ENCODE results near the gene TNFRSF19. TPM values are rescaled to one million over a fixed set of nuclear protein-coding genes. Genes with fewer than 3 reads are reported as not detected.
"Not testable (repeated sequence)": the region's sequence is repeated elsewhere in the genome, so short reads cannot be mapped to it uniquely, and the experiment has no call there.

Gene TNFRSF19
- total RNA-seq, 1 donor from 2014 or later = 31.3 TPM

DNA sequence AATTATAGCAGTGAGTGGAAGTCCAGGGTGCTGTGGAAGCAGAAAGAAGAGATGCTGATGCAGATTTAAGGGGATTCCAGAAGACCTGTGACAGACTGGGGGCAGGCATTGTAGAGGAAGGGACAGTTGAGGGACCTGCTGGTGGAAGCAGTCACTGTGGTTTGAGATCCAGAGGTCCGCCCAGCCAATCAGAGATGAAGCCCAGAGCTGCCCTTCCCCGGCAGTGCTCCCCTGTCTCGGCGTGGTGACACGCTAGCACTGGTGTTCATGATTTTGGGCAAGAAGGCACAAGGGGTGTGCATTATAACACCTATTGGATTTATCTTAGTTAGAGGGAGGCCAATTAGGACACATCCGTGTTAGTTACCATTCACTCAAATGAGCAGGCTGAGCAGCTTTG lies 16.1 kb downstream of the TNFRSF19 start:
- DNase-seq (ENCODE audit: low read depth) = no peak
- Histone ChIP-seq H3K27me3 (ENCODE audit: control insufficient read depth, insufficient read depth, low read length) (no peaks in the 10 kb centered on the region), H3K4me3 (ENCODE audit: low read depth, low read length) (no peak overlapping the region), H3K36me3 (ENCODE audit: control insufficient read depth, insufficient read depth, low read length) (no peaks in the 10 kb centered on the region)
- TF ChIP-seq, protein P1, sequence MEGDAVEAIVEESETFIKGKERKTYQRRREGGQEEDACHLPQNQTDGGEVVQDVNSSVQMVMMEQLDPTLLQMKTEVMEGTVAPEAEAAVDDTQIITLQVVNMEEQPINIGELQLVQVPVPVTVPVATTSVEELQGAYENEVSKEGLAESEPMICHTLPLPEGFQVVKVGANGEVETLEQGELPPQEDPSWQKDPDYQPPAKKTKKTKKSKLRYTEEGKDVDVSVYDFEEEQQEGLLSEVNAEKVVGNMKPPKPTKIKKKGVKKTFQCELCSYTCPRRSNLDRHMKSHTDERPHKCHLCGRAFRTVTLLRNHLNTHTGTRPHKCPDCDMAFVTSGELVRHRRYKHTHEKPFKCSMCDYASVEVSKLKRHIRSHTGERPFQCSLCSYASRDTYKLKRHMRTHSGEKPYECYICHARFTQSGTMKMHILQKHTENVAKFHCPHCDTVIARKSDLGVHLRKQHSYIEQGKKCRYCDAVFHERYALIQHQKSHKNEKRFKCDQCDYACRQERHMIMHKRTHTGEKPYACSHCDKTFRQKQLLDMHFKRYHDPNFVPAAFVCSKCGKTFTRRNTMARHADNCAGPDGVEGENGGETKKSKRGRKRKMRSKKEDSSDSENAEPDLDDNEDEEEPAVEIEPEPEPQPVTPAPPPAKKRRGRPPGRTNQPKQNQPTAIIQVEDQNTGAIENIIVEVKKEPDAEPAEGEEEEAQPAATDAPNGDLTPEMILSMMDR (IDR thresholded peaks at IDR 0.05; ENCODE audit: insufficient read depth, low read length, poor library complexity, severe bottlenecking) = no peak

DNA sequence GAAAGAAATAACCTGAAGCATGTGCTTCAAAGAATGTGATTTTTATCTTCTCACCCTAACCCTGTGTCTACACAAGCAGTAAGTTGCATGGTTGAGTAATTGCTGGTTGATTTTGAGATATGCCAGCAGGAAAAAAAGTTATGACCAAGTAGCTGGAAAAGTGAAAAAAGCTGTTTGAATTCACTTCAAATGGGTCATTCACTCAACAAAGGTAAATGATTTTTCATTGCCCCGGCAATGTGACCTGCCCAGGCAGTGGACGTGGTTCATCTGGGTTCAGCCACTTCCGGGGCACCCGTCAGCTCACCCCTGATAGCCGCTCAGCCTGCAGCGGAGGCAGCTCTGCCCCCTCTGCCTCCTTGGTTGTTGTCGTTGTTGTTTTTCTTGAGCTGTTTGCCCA lies 18.5 kb downstream of the TNFRSF19 start:
- Histone ChIP-seq H3K27me3 (ENCODE audit: control insufficient read depth, insufficient read depth, low read length) (no peaks in the 10 kb centered on the region), H3K4me3 (ENCODE audit: low read depth, low read length) (no peak overlapping the region), H3K36me3 (ENCODE audit: control insufficient read depth, insufficient read depth, low read length) (no peaks in the 10 kb centered on the region)
- TF ChIP-seq, protein P1 (IDR thresholded peaks at IDR 0.05; ENCODE audit: insufficient read depth, low read length, poor library complexity, severe bottlenecking) = no peak
- no peak for DNase-seq (ENCODE audit: low read depth)

DNA sequence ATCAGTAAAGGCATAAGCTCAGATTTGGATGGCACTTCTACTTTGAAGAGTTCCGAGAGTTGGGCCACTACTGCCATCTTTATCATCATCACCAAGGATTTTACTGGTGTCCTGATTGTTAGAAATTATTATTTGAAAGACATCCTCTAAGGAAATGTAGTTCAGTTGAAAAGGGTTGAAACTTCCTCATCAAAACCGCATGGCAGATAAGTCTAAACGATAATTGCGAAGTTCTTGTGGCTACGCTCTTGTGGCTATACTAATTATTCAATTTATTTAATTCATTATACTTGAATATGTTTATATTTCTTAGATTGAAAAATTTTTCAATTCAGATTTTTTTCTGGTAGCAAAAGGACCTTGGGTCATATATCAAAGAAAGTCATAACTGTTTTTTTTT lies 22.4 kb downstream of the TNFRSF19 start:
- no peaks in the 10 kb centered on the region for H3K27me3 ChIP-seq (ENCODE audit: control insufficient read depth, insufficient read depth, low read length)
- no peak for DNase-seq (ENCODE audit: low read depth)
- TF ChIP-seq, protein P1 (IDR thresholded peaks at IDR 0.05; ENCODE audit: insufficient read depth, low read length, poor library complexity, severe bottlenecking) = no peak
- no peak overlapping the region for H3K4me3 ChIP-seq (ENCODE audit: low read depth, low read length)
- no peaks in the 10 kb centered on the region for H3K36me3 ChIP-seq (ENCODE audit: control insufficient read depth, insufficient read depth, low read length)

DNA sequence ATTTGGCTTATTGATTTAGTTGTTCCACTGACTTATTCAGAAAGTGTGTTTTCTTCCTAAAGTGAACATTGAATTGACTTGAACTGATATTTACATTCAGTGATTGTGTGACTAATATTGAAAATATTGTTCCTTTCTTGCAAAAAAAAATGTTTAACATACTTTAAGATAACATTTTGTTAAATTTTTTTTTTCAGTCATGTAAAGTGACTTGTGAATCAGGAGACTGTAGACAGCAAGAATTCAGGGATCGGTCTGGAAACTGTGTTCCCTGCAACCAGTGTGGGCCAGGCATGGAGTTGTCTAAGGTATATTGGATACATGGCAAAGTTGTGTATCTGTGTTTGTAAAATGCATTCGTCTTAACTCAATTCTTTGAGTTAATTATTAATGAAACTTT lies 22.9 kb downstream of the TNFRSF19 start:
- TF ChIP-seq, protein P1 (IDR thresholded peaks at IDR 0.05; ENCODE audit: insufficient read depth, low read length, poor library complexity, severe bottlenecking) = no peak
- H3K4me3 ChIP-seq (ENCODE audit: low read depth, low read length) = no peak overlapping the region
- no peak for DNase-seq (ENCODE audit: low read depth)
- H3K27me3 ChIP-seq (ENCODE audit: control insufficient read depth, insufficient read depth, low read length) = no peaks in the 10 kb centered on the region
- no peaks in the 10 kb centered on the region for H3K36me3 ChIP-seq (ENCODE audit: control insufficient read depth, insufficient read depth, low read length)

DNA sequence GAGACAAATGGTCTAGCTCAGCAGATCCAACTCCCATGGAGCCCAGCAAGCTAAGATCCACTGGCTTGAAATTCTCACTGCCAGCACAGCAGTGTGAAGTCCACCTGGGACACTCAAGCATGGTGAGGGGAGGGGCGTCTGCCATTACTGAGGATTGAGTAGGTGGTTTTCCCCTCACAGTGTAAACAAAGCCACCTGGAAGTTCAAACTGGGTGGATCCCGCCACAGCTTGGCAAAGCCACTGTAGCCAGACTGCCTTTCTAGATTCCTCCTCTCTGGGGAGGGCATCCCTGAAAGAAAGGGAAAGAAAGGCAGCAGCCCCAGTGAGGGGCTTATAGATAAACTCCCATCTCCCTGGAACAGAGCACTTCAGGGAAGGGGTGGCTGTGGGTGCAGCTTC lies 24.1 kb downstream of the TNFRSF19 start:
- H3K4me3 ChIP-seq (ENCODE audit: low read depth, low read length); H3K36me3 ChIP-seq (ENCODE audit: control insufficient read depth, insufficient read depth, low read length); DNase-seq (ENCODE audit: low read depth); H3K27me3 ChIP-seq (ENCODE audit: control insufficient read depth, insufficient read depth, low read length): not testable (repeated sequence)

DNA sequence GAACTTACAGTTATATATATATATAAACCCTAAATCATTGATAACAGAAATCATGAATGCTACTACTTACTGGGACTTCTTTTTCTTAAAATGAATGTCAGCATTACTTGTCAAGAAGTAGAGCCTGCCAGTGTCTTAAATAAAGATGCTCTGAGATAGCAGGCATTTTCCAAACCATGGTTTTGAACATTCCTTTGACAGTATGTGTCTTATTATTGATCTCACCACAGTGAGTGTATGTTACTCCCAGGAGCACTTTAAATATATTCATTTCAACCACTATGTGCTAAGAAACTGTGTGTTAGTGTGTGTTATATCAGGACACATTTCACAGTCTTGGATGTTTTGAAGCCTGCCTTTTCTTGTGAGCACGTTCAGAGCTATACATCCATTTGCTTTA lies 28.2 kb downstream of the TNFRSF19 start:
- H3K27me3 ChIP-seq (ENCODE audit: control insufficient read depth, insufficient read depth, low read length) = no peaks in the 10 kb centered on the region
- TF ChIP-seq, protein P1 (IDR thresholded peaks at IDR 0.05; ENCODE audit: insufficient read depth, low read length, poor library complexity, severe bottlenecking) = no peak
- no peak overlapping the region for H3K4me3 ChIP-seq (ENCODE audit: low read depth, low read length)
- no peaks in the 10 kb centered on the region for H3K36me3 ChIP-seq (ENCODE audit: control insufficient read depth, insufficient read depth, low read length)
- no peak for DNase-seq (ENCODE audit: low read depth)

All from kidney epithelial cell (primary cell).